Measurements from ENCODE around the gene POLR2I. TPM values are rescaled to one million over a fixed set of nuclear protein-coding genes. Genes with fewer than 3 reads are reported as not detected.

POLR2I gene
- total and polyA plus RNA-seq, 9 of the 15 experiments (the other 6 are each of a cell fraction or from before 2014, with no cell fraction given) = 28.0 to 283 (median 123) TPM

DNA sequence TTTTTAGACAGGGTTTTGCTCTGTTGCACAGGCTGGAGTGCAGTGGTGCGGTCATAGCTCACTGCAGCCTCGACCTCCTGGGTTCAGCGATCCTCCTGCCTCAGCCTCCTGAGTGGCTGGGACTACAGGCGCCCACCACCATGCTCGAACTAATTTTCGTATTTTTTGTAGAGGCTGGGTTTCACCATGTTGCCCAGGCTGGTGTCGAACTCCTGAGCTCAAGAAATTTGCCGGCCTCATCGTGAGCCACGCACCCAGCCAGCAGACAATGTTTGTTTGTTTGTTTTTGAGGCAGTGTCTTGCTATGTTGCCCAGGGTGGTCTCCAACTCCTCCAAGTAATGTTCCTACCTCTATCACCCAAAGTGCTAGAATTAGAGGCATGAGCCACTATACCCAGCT lies 38.5 kb upstream of the POLR2I start:
- no peaks in the 10 kb centered on the region for H3K27me3 ChIP-seq (ENCODE audit: control insufficient read depth in 2 of 2, insufficient read depth in 2 of 2, low read length in 2 of 2)
- ATAC-seq (no peak), FAIRE-seq (no peak), DNase-seq (ENCODE audit: extremely low read depth in 1 of 4, low spot score in 3 of 4) (no peak)
- H3K4me1 ChIP-seq (replicated peaks in 1 of 2; ENCODE audit: control insufficient read depth in 2 of 2, insufficient read depth in 2 of 2, low read length in 2 of 2) = peaks cover 0 to 13% of the 10 kb centered on the region in 2 experiments; a peak in 2 of 5 replicates
- ChIA-PET CTCF (ENCODE audit: low intra/inter-chr PET ratio) (no interaction called here), POLR2A (interaction anchor here (0.6 to 1.7 kb wide), 4 partner anchors 36 to 210 kb away, joined by 3 to 4 read pairs (median 4); partner anchors contain the start of genes ZNF146 and ZNF565)
- no TSS peak for BruUV-seq (replicated peaks)
- H3K9ac ChIP-seq (ENCODE audit: insufficient read depth in 1 of 2, low read depth in 2 of 2, low read length in 2 of 2) = no peak overlapping the region
- no peak overlapping the region for H2AFZ ChIP-seq (ENCODE audit: low read depth, low read length)
- WGBS (ENCODE audit: insufficient coverage, low coverage, missing lambda C conversion rate) = 97% methylated on average over 10 of the region's 10 CpGs
- H3K4me2 ChIP-seq (ENCODE audit: insufficient read depth, low read length) = no peak overlapping the region
- intact Hi-C loops (cut with micrococcal nuclease) = no loop called here
- no peaks in the 10 kb centered on the region for H3K9me3 ChIP-seq (replicated peaks; ENCODE audit: control insufficient read depth, insufficient read depth, low read depth, low read length)
- no peaks in the 10 kb centered on the region for H4K20me1 ChIP-seq (replicated peaks; ENCODE audit: control insufficient read depth, insufficient read depth, low read length)
- peaks cover 37% of the 10 kb centered on the region; the same call in 2 of the 3 replicates for H3K36me3 ChIP-seq (ENCODE audit: control insufficient read depth, insufficient read depth, low read length)
- no peaks in the 10 kb centered on the region for H3K9me1 ChIP-seq (ENCODE audit: control insufficient read depth, insufficient read depth, low read length)
- in situ Hi-C loops (cut with MboI) = no loop called here
- H3K27ac ChIP-seq (ENCODE audit: extremely low read depth, low read depth, low read length) = no peak overlapping the region
- no peak for TF ChIP-seq DPF2 (IDR thresholded peaks at IDR 0.05)
- H3K4me3 ChIP-seq = no peak overlapping the region
- no peaks in the 10 kb centered on the region for H3K79me2 ChIP-seq (ENCODE audit: control insufficient read depth, insufficient read depth, low read length)

- intact Hi-C loops (cut with micrococcal nuclease) (no loop called here), in situ Hi-C loops (cut with MboI) (no loop called here)
- no peaks in the 10 kb centered on the region for H3K27me3 ChIP-seq (ENCODE audit: control insufficient read depth in 2 of 2, insufficient read depth in 2 of 2, low read length in 2 of 2)
- H3K27ac ChIP-seq (ENCODE audit: extremely low read depth, low read depth, low read length) = no peak within 1 kb of the TSS
- H3K9ac ChIP-seq (ENCODE audit: insufficient read depth in 1 of 2, low read depth in 2 of 2, low read length in 2 of 2) = no peak within 1 kb of the TSS
- no peak for TF ChIP-seq RAD21 (CRISPR knock-in tag; conservative IDR thresholded peaks at IDR 0.05 in 1 of 2, IDR thresholded peaks at IDR 0.05 in 1 of 2)
- no peak for TF ChIP-seq DDX20 (tag; IDR thresholded peaks at IDR 0.05; ENCODE audit: low read depth)
- peak; percentile 46; the same call in 1 of the 2 replicates for TF ChIP-seq RBFOX2 (IDR thresholded peaks at IDR 0.05; ENCODE audit: low read depth, low read length)
- peak; percentile 12; the same call in 1 of the 2 replicates for TF ChIP-seq POLR2G (IDR thresholded peaks at IDR 0.05; ENCODE audit: low read depth, low read length)
- no peak within 1 kb of the TSS for H3K4me3 ChIP-seq
- ChIA-PET CTCF (ENCODE audit: low intra/inter-chr PET ratio) (no interaction called here), POLR2A (interaction anchor here (0.5 to 1.7 kb wide), 4 partner anchors 48 to 209 kb away, joined by 3 to 4 read pairs (median 4); partner anchors contain the start of genes ZNF146 and ZNF565)
- ATAC-seq (peak; percentile 44; the same call in 2 of the 3 replicates), DNase-seq (ENCODE audit: extremely low read depth in 1 of 4, low spot score in 3 of 4) (no peak), FAIRE-seq (no peak)
- peaks cover 42% of the 10 kb centered on the region; the same call in 2 of the 3 replicates for H3K36me3 ChIP-seq (ENCODE audit: control insufficient read depth, insufficient read depth, low read length)
- H2AFZ ChIP-seq (ENCODE audit: low read depth, low read length) = no peak within 1 kb of the TSS
- no peaks in the 10 kb centered on the region for H3K79me2 ChIP-seq (ENCODE audit: control insufficient read depth, insufficient read depth, low read length)
- no peaks in the 10 kb centered on the region for H3K9me1 ChIP-seq (ENCODE audit: control insufficient read depth, insufficient read depth, low read length)
- no peaks in the 10 kb centered on the region for H3K9me3 ChIP-seq (replicated peaks; ENCODE audit: control insufficient read depth, insufficient read depth, low read depth, low read length)
- WGBS (ENCODE audit: insufficient coverage, low coverage, missing lambda C conversion rate) = 91% methylated on average over 10 of the region's 40 CpGs
- no peaks in the 10 kb centered on the region for H4K20me1 ChIP-seq (replicated peaks; ENCODE audit: control insufficient read depth, insufficient read depth, low read length)
- BruUV-seq (replicated peaks) = no TSS peak
- H3K4me2 ChIP-seq (ENCODE audit: insufficient read depth, low read length) = no peak within 1 kb of the TSS
- H3K4me1 ChIP-seq (replicated peaks in 1 of 2; ENCODE audit: control insufficient read depth in 2 of 2, insufficient read depth in 2 of 2, low read length in 2 of 2) = peaks cover 0 to 13% of the 10 kb centered on the region in 2 experiments; a peak in 2 of 5 replicates
Observed at GRCh38 chr19:36152352-36153091, 37.8 kb upstream of the POLR2I start, which contains the start of gene COX7A1. Gene COX7A1 (minus strand): TSS chr19:36152447. CDS start chr19:36152407, 40 bp downstream.

Data from K562 (cell line).